Naive B cell (primary cell): ENCODE measurements around the gene ACACA. TPM values are rescaled to one million over a fixed set of nuclear protein-coding genes. Genes with fewer than 3 reads are reported as not detected.
A peak's percentile ranks its signal among the peaks of the same experiment; 100 is the strongest.

Experiments used
- ATAC-seq, 2 donors: fragments of 150-1000 bp; cut with Tn5 transposase; 2 replicates each; pipeline ENCODE4 v1.10.0; 2021; ENCODE audit warnings: low read depth in 2 of 2, mild to moderate bottlenecking in 2 of 2, moderate library complexity in 2 of 2
- DNase-seq: peaks from one replicate; pipeline ENCODE4 v3.0.0; 2022
- H3K27ac Mint-ChIP-seq, 6 donors: one replicate each; pipeline ENCODE4 v1.8.0; 2020 to 2022; ENCODE audit warnings: mild to moderate bottlenecking in 6 of 6, mixed read lengths in 6 of 6, moderate library complexity in 5 of 6, inconsistent platforms in 2 of 6
- H3K27me3 Mint-ChIP-seq, 3 donors: one replicate each; pipeline ENCODE4 v1.8.0; 2021 to 2022; ENCODE audit warnings: mixed read lengths in 3 of 3, mild to moderate bottlenecking in 1 of 3
- H3K36me3 Mint-ChIP-seq, 2 donors: one replicate each; pipeline ENCODE4 v1.8.0; 2020 to 2022; ENCODE audit warnings: mixed read lengths in 2 of 2, inconsistent platforms in 1 of 2, mild to moderate bottlenecking in 1 of 2
- H3K4me1 Mint-ChIP-seq, 3 donors: one replicate each; pipeline ENCODE4 v1.8.0; 2020 to 2022; ENCODE audit warnings: mixed read lengths in 3 of 3, inconsistent platforms in 1 of 3, mild to moderate bottlenecking in 1 of 3, moderate library complexity in 1 of 3
- H3K4me3 Mint-ChIP-seq, 8 donors: one replicate each; pipeline ENCODE4 v1.8.0; 2020 to 2022; ENCODE audit warnings: mild to moderate bottlenecking in 8 of 8, mixed read lengths in 8 of 8, moderate library complexity in 8 of 8, inconsistent platforms in 2 of 8
- H3K9me3 Mint-ChIP-seq, 7 donors: one replicate each; pipeline ENCODE4 v1.8.0; 2020 to 2022; ENCODE audit warnings: mixed read lengths in 7 of 7, mild to moderate bottlenecking in 5 of 7, inconsistent platforms in 2 of 7, moderate library complexity in 1 of 7
- polyA plus RNA-seq, 6 donors: library from polyadenylated mRNA; unstranded; fragments of 300-500 nt; fragmentation: Illumina TruSeq; gene quantifications; one replicate each; pipeline ENCODE4 v1.2.3, GENCODE V29; 2021; ENCODE audit warnings: low read depth in 6 of 6

ACACA gene
- polyA plus RNA-seq, 6 donors from 2014 or later: 4.7 to 12.7 (median 7.7) TPM

DNA sequence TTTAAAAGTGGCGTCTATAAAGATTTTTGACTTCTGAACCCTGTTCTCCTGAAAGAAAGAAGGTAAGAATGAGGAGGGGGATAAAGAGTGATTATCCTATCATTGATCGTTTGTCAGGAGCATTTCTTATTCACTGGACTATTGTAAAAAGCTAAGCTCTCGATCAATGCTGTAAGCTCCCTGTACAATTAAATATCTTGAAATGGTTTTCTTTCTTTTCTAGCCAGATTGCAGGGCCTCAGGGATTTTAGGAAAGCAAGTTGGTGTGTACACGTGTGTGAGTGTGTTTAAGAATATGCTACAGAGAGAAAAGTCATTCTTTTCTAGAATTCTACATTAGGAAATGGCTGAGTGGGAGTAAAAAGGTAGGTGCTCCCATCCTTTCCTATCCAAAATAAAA lies 303.4 kb downstream of the ACACA start:
- no peaks in the 10 kb centered on the region for H3K27me3 Mint-ChIP-seq
- DNase-seq: no peak
- no peaks in the 10 kb centered on the region for H3K9me3 Mint-ChIP-seq
- H3K36me3 Mint-ChIP-seq: peaks cover under 1 to 5% of the 10 kb centered on the region in 2 donors
- ATAC-seq: no peak
- H3K4me1 Mint-ChIP-seq: peaks cover 0 to 3% (median 0%) of the 10 kb centered on the region in 3 donors
- H3K27ac Mint-ChIP-seq: peak overlapping the region in 1 of 6 donors; percentile 16
- no peak overlapping the region for H3K4me3 Mint-ChIP-seq

DNA sequence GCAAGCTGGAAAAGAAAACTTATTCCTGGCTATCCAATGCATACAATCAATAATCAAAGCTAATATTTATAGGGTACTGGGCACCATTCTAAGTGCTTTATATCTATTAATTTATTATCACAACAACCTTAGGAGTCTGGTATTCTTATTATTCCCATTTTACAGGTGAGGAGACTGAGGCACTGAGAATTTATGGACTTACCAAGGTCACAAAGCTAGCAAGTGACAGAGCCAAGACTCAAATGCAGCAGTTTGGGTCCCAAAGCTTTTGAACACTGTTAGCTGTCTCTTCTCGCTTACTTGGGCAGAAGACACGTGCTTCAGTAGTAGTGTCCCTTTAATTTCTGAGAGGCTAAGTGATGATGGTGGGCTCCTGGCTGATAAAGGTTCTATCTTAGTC lies 305.3 kb downstream of the ACACA start:
- DNase-seq: no peak
- peaks cover 9 to 15% of the 10 kb centered on the region in 2 donors for H3K36me3 Mint-ChIP-seq
- no peak overlapping the region for H3K27ac Mint-ChIP-seq
- H3K4me3 Mint-ChIP-seq: no peak overlapping the region
- no peak for ATAC-seq
- peaks cover 0 to 3% (median 0%) of the 10 kb centered on the region in 3 donors for H3K4me1 Mint-ChIP-seq
- H3K27me3 Mint-ChIP-seq: no peaks in the 10 kb centered on the region
- no peaks in the 10 kb centered on the region for H3K9me3 Mint-ChIP-seq

DNA sequence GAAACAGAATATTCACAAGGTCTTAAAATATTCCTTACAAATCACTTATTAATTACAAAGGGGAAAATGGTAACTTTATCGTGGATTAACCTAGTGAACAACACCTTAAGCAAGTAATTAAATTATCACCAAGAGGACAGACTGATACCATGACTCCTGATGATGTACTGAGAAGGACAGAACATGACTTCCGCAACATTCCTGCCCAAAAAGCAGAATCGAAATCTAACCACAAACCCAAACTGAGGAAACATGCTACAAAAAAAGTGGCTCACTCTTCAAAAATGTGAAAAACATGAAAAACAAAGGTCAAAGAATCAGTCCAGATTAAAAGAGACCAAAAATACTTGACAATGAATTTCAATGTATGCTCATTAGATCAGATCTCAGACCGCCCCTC lies 306.4 kb downstream of the ACACA start:
- ATAC-seq (no peak), DNase-seq (no peak)
- no peak overlapping the region for H3K27ac Mint-ChIP-seq

DNA sequence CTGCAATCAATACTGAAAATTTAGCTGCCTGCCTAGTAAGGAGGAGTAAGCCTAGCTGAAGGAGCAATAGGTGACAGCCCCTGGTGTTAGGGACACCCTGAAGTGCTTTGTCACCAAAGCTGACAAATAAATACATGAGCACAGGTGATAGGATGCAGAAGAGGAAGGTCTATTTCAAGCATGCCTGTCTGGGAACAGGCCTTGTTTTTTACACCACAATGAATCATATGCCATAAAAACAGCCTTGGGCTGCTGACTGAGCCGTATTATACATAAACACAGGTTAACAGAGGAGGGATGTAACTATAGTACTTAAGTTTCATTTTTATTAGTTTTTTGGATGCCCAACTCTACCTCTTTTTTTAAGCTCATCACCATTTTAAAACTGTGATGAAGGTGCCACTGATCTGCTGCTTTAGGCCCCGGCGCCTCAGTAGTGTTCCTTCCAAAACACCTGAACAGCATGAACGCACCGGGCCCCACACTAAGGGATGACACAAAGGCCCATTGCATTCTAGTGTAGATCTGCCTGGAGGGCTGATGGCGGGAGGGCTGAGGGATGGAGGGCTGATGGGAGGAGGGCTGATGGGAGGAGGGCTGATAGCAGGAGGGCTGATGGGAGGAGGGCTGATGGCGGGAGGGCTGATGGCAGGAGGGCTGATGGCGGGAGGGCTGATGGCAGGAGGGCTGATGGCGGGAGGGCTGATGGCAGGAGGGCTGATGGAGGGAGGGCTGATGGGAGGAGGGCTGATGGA lies 307.5 kb downstream of the ACACA start:
- Mint-ChIP-seq H3K27me3 (no peaks in the 10 kb centered on the region), H3K27ac (no peak overlapping the region), H3K4me3 (no peak overlapping the region), H3K4me1 (peaks cover 0 to 3% (median 0%) of the 10 kb centered on the region in 3 donors), H3K36me3 (peaks cover 21 to 23% of the 10 kb centered on the region in 2 donors), H3K9me3 (no peaks in the 10 kb centered on the region)
- ATAC-seq (no peak), DNase-seq (no peak)

More for the DNA sequence above, 306.4 kb downstream of the ACACA start:
- no peak overlapping the region for H3K4me3 Mint-ChIP-seq
- H3K36me3 Mint-ChIP-seq: peaks cover 17 to 21% of the 10 kb centered on the region in 2 donors
- H3K4me1 Mint-ChIP-seq: peaks cover 0 to 3% (median 0%) of the 10 kb centered on the region in 3 donors
- H3K9me3 Mint-ChIP-seq: no peaks in the 10 kb centered on the region
- no peaks in the 10 kb centered on the region for H3K27me3 Mint-ChIP-seq

DNA sequence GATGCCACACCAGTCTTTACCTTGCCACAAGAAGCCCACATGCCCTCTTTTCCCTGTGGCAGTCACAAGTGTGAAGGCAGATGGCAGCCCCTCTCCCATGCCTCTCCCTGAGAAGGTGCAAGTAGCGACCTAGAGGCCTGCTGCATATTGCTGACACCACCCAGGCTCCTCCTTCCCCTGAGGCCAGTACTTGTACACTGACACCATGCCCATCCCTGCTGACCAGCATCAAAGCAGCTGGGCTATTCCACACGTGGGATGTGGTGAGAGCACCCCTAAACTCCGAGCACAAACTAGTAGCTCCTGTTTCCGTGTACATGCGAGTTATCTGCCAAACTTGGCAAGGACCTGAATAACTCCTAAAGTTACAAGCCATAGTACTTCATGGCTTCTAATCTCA lies 308.5 kb downstream of the ACACA start:
- no peaks in the 10 kb centered on the region for H3K27me3 Mint-ChIP-seq
- no peak overlapping the region for H3K4me3 Mint-ChIP-seq
- H3K4me1 Mint-ChIP-seq: peaks cover 0 to 3% (median 0%) of the 10 kb centered on the region in 3 donors
- peaks cover 21 to 23% of the 10 kb centered on the region in 2 donors for H3K36me3 Mint-ChIP-seq
- no peak for ATAC-seq
- DNase-seq: no peak
- no peak overlapping the region for H3K27ac Mint-ChIP-seq
- no peaks in the 10 kb centered on the region for H3K9me3 Mint-ChIP-seq

DNA sequence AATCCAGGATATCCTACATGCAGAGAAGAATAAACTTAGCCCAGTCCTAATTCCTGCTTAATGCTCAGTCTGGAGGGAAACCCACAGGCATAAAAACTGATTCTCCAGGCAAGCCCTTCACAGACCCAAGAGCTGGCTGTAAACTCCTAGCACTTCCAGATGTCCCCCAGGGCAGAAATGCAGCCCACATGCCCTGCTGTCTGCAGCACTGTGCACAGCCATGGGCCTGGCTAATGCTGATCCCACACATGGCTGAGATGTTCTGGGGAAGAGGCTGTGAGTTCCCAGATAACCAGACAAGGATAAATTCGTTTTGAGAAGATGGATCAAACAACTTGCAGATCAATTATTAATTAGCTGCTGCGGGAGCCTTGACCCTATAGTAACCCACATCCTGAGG lies 309.5 kb downstream of the ACACA start:
- ATAC-seq (no peak), DNase-seq (no peak)
- peaks cover 21 to 23% of the 10 kb centered on the region in 2 donors for H3K36me3 Mint-ChIP-seq
- no peaks in the 10 kb centered on the region for H3K27me3 Mint-ChIP-seq
- H3K4me1 Mint-ChIP-seq: peaks cover 0 to 3% (median 0%) of the 10 kb centered on the region in 3 donors
- H3K4me3 Mint-ChIP-seq: no peak overlapping the region
- no peaks in the 10 kb centered on the region for H3K9me3 Mint-ChIP-seq
- no peak overlapping the region for H3K27ac Mint-ChIP-seq

DNA sequence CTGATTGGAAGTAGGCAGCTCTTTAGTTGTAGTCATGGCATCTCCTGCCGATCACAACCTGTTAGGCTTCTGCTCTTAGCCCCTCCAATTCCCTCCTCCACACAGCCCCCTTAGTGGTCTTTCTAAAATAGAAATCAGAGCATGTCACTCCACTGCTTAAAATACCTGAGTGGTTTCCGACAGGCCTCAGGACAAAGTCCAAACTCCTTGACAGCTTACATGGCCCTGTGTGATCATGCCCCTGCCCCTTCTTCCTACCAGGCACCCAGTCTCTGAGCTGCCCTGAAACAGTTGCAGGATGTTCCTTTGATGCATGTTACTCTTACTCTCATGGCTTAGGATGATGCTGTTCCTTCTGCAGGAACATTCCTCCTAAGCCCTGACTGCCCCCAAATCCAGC lies 310.6 kb downstream of the ACACA start:
- ATAC-seq (no peak), DNase-seq (no peak)
- no peaks in the 10 kb centered on the region for H3K9me3 Mint-ChIP-seq
- no peaks in the 10 kb centered on the region for H3K27me3 Mint-ChIP-seq
- H3K4me3 Mint-ChIP-seq: no peak overlapping the region
- peaks cover 0 to 3% (median 0%) of the 10 kb centered on the region in 3 donors for H3K4me1 Mint-ChIP-seq
- H3K36me3 Mint-ChIP-seq: peaks cover 21 to 23% of the 10 kb centered on the region in 2 donors
- no peak overlapping the region for H3K27ac Mint-ChIP-seq

DNA sequence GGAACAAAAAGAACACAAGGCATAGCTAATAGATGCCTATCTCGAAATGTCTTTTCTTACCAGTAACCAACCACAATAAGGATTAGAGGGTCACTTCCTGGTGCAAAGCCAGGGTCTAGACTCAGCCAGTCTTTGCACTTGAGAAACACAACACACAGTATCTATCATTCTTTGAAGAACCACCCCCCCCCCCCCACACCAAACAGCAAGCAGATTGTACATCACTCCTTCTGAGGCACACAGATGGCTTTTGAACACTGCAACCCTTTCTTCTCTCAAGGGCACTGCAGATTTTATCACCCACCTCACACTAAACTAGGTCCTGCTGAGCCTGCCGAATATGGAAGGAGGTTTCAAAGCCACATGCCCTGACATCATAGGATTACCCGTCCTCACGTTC lies 312.2 kb downstream of the ACACA start:
- Mint-ChIP-seq H3K4me1 (peaks cover 7 to 14% (median 8%) of the 10 kb centered on the region in 3 donors), H3K9me3 (no peaks in the 10 kb centered on the region), H3K27me3 (no peaks in the 10 kb centered on the region), H3K4me3 (no peak overlapping the region), H3K36me3 (peaks cover 18 to 21% of the 10 kb centered on the region in 2 donors), H3K27ac (no peak overlapping the region)
- ATAC-seq: no peak
- DNase-seq: no peak

DNA sequence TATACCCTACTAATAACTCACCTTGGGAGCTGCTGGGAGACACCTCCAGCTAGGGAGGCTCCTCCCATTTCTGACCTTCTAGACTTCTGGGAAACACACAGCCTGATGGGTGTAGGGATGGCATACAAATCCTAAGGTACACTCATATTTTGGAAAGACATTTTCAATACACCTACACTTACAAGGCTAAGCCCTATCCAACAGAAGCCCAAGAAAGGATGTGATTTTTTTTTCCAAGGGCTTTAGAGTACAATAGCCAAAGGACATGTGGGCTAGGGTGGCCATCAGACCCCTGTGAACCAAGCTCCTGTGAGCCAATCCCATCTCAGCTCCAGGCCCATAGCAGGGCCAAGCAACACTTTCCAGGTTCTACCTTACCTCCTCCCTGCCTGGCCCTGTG lies 313.9 kb downstream of the ACACA start:
- DNase-seq (no peak), ATAC-seq (no peak)
- no peak overlapping the region for H3K27ac Mint-ChIP-seq
- H3K4me1 Mint-ChIP-seq: peaks cover 7 to 14% (median 8%) of the 10 kb centered on the region in 3 donors
- no peaks in the 10 kb centered on the region for H3K9me3 Mint-ChIP-seq
- H3K4me3 Mint-ChIP-seq: no peak overlapping the region
- no peaks in the 10 kb centered on the region for H3K27me3 Mint-ChIP-seq
- peaks cover 20 to 23% of the 10 kb centered on the region in 2 donors for H3K36me3 Mint-ChIP-seq

DNA sequence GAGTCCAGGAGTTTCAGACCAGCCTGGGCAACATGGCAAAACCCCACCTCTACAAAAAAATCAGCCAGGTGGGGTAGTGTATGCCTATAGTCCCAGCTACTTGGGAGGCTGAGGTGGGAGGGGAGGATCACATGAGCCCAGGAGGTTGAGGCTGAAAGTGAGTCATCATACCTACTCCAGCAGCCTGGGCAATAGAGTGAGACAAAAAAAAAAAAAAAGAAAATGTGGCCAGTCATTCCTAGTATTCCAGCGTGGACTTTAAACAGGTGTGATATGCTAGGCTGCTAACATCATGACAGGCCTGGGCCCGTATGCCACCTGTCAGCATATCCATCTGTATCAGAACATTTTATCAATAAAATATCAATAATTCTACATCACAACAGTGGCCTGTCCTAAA lies 314.6 kb downstream of the ACACA start:
- H3K4me3 Mint-ChIP-seq: no peak overlapping the region
- DNase-seq (no peak), ATAC-seq (no peak)
- H3K27ac Mint-ChIP-seq: no peak overlapping the region
- peaks cover 24% of the 10 kb centered on the region in 2 donors for H3K36me3 Mint-ChIP-seq
- no peaks in the 10 kb centered on the region for H3K27me3 Mint-ChIP-seq
- no peaks in the 10 kb centered on the region for H3K9me3 Mint-ChIP-seq
- peaks cover 7 to 14% (median 8%) of the 10 kb centered on the region in 3 donors for H3K4me1 Mint-ChIP-seq

DNA sequence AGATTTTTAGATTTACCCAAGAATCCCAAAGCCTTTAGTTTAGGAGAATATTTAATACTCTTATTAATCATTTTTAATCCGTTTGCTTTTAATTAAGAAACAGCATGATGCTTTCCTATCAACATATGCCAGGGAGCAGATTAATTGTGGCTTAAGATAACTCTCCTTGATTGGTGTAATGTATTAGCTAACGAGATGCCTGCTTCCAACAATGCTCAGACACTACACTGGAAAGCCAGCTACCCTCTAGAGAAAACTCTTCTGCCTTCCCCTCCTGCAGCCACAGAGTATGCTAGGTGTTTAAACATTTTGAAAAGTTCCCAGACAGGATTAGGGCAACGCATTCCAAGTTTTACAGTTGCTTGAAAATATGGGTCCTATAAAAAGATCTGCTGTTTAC lies 315.7 kb downstream of the ACACA start:
- Mint-ChIP-seq H3K4me1 (peaks cover 7 to 14% (median 8%) of the 10 kb centered on the region in 3 donors), H3K9me3 (no peaks in the 10 kb centered on the region), H3K36me3 (peaks cover 16 to 20% of the 10 kb centered on the region in 2 donors), H3K27ac (peak overlapping the region in 2 of 6 donors; percentile 9 to 20), H3K27me3 (no peaks in the 10 kb centered on the region), H3K4me3 (peak overlapping the region in 1 of 8 donors; percentile 60)
- ATAC-seq (no peak), DNase-seq (no peak)

DNA sequence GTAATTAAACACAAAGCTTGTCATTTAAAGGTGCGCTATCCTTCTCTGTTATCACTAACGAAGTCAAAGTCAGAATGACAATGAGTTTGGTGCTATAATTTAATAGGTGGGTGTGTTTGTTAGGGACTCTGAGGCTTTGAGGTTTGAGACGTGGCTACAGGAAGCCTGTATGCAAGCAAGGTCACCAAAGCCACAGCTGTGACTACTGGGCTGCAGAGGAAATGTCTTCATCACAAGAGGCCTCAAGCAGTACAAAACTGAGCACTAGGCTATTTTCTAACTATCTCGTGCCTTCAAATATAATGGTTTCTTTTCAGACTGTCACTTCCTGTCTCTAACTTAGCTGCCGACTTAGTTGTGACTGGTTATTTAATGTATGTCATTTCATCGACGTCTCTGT lies 316.7 kb downstream of the ACACA start:
- peaks cover 7 to 14% (median 8%) of the 10 kb centered on the region in 3 donors for H3K4me1 Mint-ChIP-seq
- peaks cover 12 to 17% of the 10 kb centered on the region in 2 donors for H3K36me3 Mint-ChIP-seq
- H3K9me3 Mint-ChIP-seq: no peaks in the 10 kb centered on the region
- H3K27me3 Mint-ChIP-seq: no peaks in the 10 kb centered on the region
- ATAC-seq: peak; percentile 62 to 77
- peak overlapping the region in 2 of 8 donors; percentile 9 for H3K4me3 Mint-ChIP-seq
- peak; percentile 11 for DNase-seq
- peak overlapping the region; percentile 4 to 83 (median 68) for H3K27ac Mint-ChIP-seq

DNA sequence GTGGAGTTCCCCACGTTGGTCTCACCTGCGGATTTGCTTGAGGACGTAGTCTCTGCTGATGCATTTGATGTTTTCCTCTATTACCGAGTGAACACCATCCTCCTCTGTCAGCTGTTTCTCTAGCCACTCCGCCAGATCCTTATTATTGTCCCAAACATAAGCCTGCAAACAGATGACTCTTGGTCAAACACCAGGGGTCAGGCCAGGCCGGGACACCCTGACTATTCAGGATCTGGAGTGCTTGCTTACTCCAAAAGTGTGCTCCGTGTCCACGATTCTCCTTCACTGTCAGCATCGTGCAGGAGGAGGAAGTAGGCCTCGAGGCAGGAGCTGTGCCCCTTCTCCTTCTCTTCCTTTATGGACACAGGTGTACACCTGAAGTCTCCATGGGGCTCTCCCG lies 317.7 kb downstream of the ACACA start:
- H3K9me3 Mint-ChIP-seq: no peaks in the 10 kb centered on the region
- H3K4me3 Mint-ChIP-seq: no peak overlapping the region
- no peak overlapping the region for H3K27ac Mint-ChIP-seq
- no peaks in the 10 kb centered on the region for H3K27me3 Mint-ChIP-seq
- peaks cover 7 to 14% (median 8%) of the 10 kb centered on the region in 3 donors for H3K4me1 Mint-ChIP-seq
- H3K36me3 Mint-ChIP-seq: peaks cover 15 to 17% of the 10 kb centered on the region in 2 donors
- DNase-seq (no peak), ATAC-seq (no peak)

DNA sequence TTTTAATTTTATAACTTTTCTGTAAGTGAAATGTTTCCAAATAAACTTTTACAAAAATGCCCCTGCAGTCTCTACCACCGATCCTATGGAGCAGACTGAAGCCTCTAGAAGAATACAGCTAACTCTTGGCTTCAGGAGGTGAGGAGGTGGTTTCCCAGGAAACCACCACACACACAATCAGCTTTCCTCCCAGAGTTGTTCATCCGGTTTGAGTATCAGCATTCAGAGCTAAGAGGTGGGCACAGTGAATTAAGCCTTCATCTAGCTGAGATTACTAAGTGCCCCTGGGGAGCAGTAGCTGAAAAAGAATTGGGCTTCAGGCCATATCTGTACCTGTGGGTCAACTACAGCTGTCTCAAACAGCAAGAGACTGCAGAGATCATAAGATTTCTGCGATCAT lies 318.2 kb downstream of the ACACA start:
- H3K9me3 Mint-ChIP-seq: no peaks in the 10 kb centered on the region
- peaks cover 7 to 14% (median 8%) of the 10 kb centered on the region in 3 donors for H3K4me1 Mint-ChIP-seq
- no peaks in the 10 kb centered on the region for H3K27me3 Mint-ChIP-seq
- ATAC-seq: no peak
- peaks cover 15 to 17% of the 10 kb centered on the region in 2 donors for H3K36me3 Mint-ChIP-seq
- no peak overlapping the region for H3K4me3 Mint-ChIP-seq
- H3K27ac Mint-ChIP-seq: no peak overlapping the region
- no peak for DNase-seq
